Measurements from ENCODE around the gene KLHL29. TPM values are rescaled to one million over a fixed set of nuclear protein-coding genes. Genes with fewer than 3 reads are reported as not detected.

Gene KLHL29
- total RNA-seq, 1 donor from 2014 or later: 5.0 TPM

DNA sequence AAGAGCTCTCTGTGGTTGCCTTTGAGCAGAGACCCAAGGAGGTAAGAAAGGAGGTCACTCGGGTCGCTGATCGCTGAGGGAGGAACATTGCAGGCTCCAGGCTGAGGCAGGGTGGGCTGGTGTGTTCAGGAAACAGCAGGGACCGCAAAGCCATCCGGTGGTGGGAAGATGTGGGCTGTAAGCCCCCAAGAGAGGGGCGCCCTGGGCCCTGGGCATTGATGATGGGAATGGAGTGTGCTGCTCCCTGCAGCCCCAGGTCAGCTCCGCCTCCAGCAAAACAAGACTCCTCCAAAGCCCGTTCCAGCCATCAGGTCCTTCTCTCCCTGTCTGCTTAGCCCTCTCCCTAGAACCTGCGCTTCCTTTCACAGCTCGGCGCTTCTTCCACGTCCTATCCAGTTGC is 229.7 kb downstream of the KLHL29 start:
- FAIRE-seq: no peak

DNA sequence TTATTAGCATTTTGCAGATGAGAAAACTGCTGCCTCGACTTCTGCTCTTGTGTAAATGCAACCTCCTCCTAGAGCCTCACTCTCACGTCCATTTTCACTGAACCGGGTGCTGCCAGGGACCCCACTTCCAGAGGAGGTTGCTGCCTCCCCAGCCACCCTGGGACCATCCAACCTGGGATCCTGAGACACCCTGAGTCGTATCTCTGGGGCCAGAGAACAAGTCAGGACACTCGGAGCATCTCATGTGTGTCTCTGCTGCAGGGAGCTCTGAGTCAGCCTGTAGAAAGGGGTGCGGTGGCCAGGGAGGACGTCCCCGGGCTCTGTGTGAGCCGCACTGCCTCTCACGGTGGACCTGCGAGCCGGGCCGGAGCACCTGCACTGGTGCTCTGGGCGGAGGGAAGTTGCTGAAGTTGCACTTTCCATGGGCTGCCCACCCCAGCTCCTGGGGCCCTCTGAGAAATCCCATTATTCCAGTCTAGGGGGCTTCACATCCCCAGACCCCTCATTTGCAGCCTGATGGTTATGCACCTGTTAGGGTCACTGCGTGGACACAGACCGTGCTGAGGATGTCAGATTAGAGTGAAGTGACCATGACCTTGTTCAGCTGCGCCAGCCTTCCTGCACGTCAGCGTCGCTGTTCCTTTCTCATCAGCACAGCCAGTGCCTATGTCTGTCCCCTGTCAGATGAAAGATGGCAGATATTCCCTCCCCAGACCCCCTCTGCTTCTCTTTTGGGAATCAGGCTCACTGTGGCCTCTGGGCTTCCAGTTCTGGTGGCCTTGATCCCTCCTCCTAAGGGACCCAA is 230.4 kb downstream of the KLHL29 start:
- TF ChIP-seq, protein P1, sequence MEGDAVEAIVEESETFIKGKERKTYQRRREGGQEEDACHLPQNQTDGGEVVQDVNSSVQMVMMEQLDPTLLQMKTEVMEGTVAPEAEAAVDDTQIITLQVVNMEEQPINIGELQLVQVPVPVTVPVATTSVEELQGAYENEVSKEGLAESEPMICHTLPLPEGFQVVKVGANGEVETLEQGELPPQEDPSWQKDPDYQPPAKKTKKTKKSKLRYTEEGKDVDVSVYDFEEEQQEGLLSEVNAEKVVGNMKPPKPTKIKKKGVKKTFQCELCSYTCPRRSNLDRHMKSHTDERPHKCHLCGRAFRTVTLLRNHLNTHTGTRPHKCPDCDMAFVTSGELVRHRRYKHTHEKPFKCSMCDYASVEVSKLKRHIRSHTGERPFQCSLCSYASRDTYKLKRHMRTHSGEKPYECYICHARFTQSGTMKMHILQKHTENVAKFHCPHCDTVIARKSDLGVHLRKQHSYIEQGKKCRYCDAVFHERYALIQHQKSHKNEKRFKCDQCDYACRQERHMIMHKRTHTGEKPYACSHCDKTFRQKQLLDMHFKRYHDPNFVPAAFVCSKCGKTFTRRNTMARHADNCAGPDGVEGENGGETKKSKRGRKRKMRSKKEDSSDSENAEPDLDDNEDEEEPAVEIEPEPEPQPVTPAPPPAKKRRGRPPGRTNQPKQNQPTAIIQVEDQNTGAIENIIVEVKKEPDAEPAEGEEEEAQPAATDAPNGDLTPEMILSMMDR (IDR thresholded peaks at IDR 0.05; ENCODE audit: insufficient read depth, low read length, severe bottlenecking): no peak
- no peak for FAIRE-seq
- H3K36me3 ChIP-seq (ENCODE audit: control insufficient read depth, insufficient read depth, low read length): no peaks in the 10 kb centered on the region
- H3K27me3 ChIP-seq (ENCODE audit: control insufficient read depth, insufficient read depth, low read length): no peaks in the 10 kb centered on the region
- no peak for DNase-seq (ENCODE audit: low read depth)
- no peak overlapping the region for H3K4me3 ChIP-seq (ENCODE audit: low read depth, low read length)

More for the DNA sequence above, 229.7 kb downstream of the KLHL29 start:
- TF ChIP-seq, protein P1 (IDR thresholded peaks at IDR 0.05; ENCODE audit: insufficient read depth, low read length, severe bottlenecking): no peak
- no peaks in the 10 kb centered on the region for H3K27me3 ChIP-seq (ENCODE audit: control insufficient read depth, insufficient read depth, low read length)
- no peak overlapping the region for H3K4me3 ChIP-seq (ENCODE audit: low read depth, low read length)
- no peak for DNase-seq (ENCODE audit: low read depth)
- no peaks in the 10 kb centered on the region for H3K36me3 ChIP-seq (ENCODE audit: control insufficient read depth, insufficient read depth, low read length)

DNA sequence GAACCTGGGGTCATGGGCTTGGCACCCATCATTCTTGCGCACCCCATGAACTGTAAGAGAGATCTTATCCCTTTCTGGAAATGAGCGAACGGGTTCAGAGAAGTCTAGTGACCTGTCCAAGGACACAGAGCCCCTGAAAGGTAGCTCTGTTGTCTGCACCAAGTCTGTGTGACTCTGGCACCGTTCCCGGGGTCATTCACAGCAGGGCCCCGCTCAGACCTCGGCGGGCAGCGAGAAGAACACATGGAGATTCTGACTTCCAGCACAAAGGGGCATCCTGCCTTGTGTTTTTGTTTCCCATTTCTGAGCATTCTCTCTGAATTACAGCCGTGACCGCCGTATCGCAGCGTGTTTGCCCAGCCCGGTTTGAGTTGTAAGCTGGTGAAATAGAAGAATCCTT is 231.7 kb downstream of the KLHL29 start:
- H3K4me3 ChIP-seq (ENCODE audit: low read depth, low read length): no peak overlapping the region
- TF ChIP-seq, protein P1 (IDR thresholded peaks at IDR 0.05; ENCODE audit: insufficient read depth, low read length, severe bottlenecking): no peak
- no peaks in the 10 kb centered on the region for H3K27me3 ChIP-seq (ENCODE audit: control insufficient read depth, insufficient read depth, low read length)
- FAIRE-seq: no peak
- no peaks in the 10 kb centered on the region for H3K36me3 ChIP-seq (ENCODE audit: control insufficient read depth, insufficient read depth, low read length)
- DNase-seq (ENCODE audit: low read depth): no peak

DNA sequence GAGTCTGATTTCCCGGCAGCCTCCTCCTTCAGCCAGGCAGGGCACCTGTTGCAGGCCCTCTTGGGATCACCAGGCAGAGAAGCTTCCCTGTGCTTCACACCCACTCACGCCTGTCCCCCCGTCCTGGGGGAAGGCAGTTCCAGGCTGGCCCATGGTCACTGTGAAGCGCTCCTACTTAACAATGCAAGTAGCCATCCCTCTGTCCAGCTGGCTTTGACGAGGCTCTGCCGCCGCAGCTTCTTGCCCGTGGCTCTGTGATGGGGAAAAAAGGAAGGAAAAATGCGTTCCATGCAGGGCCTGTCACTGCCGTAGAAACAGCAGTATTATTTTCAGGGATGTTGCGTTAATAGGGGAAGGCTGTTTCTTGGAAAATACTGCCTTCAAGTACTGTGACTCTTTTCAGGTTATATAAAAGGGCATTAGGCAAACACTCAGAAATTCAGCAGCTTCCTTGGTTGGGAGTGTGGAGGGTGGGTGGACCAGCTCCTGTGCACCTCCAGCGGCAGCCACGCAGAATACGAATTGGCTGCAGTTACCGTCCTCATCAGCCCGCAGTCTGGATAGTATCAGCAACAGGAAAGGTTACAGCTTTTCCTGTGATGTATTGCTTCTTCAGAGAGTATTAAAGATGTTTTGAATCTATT is 232.3 kb downstream of the KLHL29 start:
- Histone ChIP-seq H3K27me3 (ENCODE audit: control insufficient read depth, insufficient read depth, low read length) (no peaks in the 10 kb centered on the region), H3K36me3 (ENCODE audit: control insufficient read depth, insufficient read depth, low read length) (no peaks in the 10 kb centered on the region), H3K4me3 (ENCODE audit: low read depth, low read length) (no peak overlapping the region)
- TF ChIP-seq, protein P1 (IDR thresholded peaks at IDR 0.05; ENCODE audit: insufficient read depth, low read length, severe bottlenecking): peak; percentile 33
- no peak for FAIRE-seq
- DNase-seq (ENCODE audit: low read depth): no peak

DNA sequence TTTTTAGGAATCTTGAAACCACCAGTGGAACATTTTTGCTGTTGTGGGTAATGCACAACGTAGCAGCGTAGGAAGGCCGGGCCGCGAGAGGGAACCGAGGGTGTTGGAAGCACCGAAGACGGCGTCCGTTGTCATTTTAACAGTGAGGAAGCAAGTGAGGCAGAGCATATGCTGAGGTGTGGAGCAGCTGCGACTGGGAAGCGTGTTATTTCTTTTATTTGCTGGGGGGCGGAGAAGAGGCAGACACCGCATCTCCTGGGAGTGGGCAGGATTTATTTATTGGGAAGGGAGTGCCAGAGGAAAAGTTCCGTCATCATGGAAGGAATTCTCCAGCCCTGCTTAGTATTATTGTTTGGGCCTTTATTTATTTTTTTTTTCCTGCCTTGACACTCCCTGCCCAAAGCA is 232.8 kb downstream of the KLHL29 start:
- FAIRE-seq (no peak), DNase-seq (ENCODE audit: low read depth) (no peak)
- Histone ChIP-seq H3K27me3 (ENCODE audit: control insufficient read depth, insufficient read depth, low read length) (no peaks in the 10 kb centered on the region), H3K4me3 (ENCODE audit: low read depth, low read length) (no peak overlapping the region), H3K36me3 (ENCODE audit: control insufficient read depth, insufficient read depth, low read length) (no peaks in the 10 kb centered on the region)
- TF ChIP-seq, protein P1 (IDR thresholded peaks at IDR 0.05; ENCODE audit: insufficient read depth, low read length, severe bottlenecking): no peak
